Neuronal stem cell (in vitro differentiated cells): ENCODE results near the gene KLK1. TPM values are rescaled to one million over a fixed set of nuclear protein-coding genes. Genes with fewer than 3 reads are reported as not detected.
"Not testable (repeated sequence)": the region's sequence is repeated elsewhere in the genome, so short reads cannot be mapped to it uniquely, and the experiment has no call there.

Source experiments
- DNase-seq: peaks from one replicate; pipeline ENCODE4 v3.0.0-alpha.2; 2013; ENCODE audit warnings: low spot score
- H2AFZ ChIP-seq: one replicate; pipeline ENCODE4 v1.6.1; 2013; ENCODE audit warnings: mild to moderate bottlenecking, low read length, inconsistent platforms
- H2AK5ac ChIP-seq: 2 replicates; pipeline ENCODE4 v1.6.1; 2013; ENCODE audit warnings: low read depth, mild to moderate bottlenecking, inconsistent platforms, low read length, moderate library complexity, mixed read lengths
- H2BK120ac ChIP-seq: 2 replicates; pipeline ENCODE4 v1.6.1; 2013; ENCODE audit warnings: low read depth, mild to moderate bottlenecking, inconsistent platforms, low read length, moderate library complexity, mixed read lengths
- H2BK12ac ChIP-seq: one replicate; pipeline ENCODE4 v1.6.1; 2013; ENCODE audit warnings: low read length, inconsistent platforms
- H2BK15ac ChIP-seq: 2 replicates; pipeline ENCODE4 v1.6.1; 2013; ENCODE audit warnings: mild to moderate bottlenecking, low read length, inconsistent platforms, mixed read lengths
- H2BK5ac ChIP-seq: one replicate; pipeline ENCODE4 v1.6.1; 2013; ENCODE audit warnings: inconsistent platforms, mild to moderate bottlenecking, low read length, moderate library complexity
- H3K14ac ChIP-seq: one replicate; pipeline ENCODE4 v1.6.1; 2013; ENCODE audit warnings: low read length, inconsistent platforms
- H3K18ac ChIP-seq: 2 replicates; pipeline ENCODE4 v1.6.1; 2013; ENCODE audit warnings: low read length, inconsistent platforms
- H3K23ac ChIP-seq: 2 replicates; pipeline ENCODE4 v1.6.1; 2013; ENCODE audit warnings: low read depth, mild to moderate bottlenecking, mixed read lengths, low read length, inconsistent platforms; ENCODE audit not compliant: poor library complexity
- H3K27ac ChIP-seq: replicated peaks from 3 replicates; pipeline ENCODE4 v1.5.1; 2013; ENCODE audit warnings: low read length, inconsistent platforms
- H3K27me3 ChIP-seq, 3 experiments: 2 replicates each; pipeline ENCODE4 v1.6.1; 2013; ENCODE audit warnings: low read length in 3 of 3, mild to moderate bottlenecking in 2 of 3, inconsistent platforms in 1 of 3, low read depth in 1 of 3, mixed read lengths in 1 of 3, moderate library complexity in 1 of 3; ENCODE audit not compliant: control insufficient read depth in 3 of 3, insufficient read depth in 3 of 3
- H3K36me3 ChIP-seq, 2 donors: replicated peaks in 1 of 2; 2 replicates each; pipeline ENCODE4 v1.6.1; 2013; ENCODE audit warnings: low read length in 2 of 2; ENCODE audit not compliant: control insufficient read depth in 2 of 2, insufficient read depth in 2 of 2
- H3K4ac ChIP-seq: 2 replicates; pipeline ENCODE4 v1.6.1; 2013; ENCODE audit warnings: inconsistent platforms, mild to moderate bottlenecking, low read length, moderate library complexity
- H3K4me1 ChIP-seq, 2 donors: 1 replicate in 1 of 2; 2 replicates in 1 of 2; pipeline ENCODE4 v1.6.1; 2013; ENCODE audit warnings: low read length in 2 of 2, low read depth in 1 of 2; ENCODE audit not compliant: control insufficient read depth in 2 of 2, insufficient read depth in 1 of 2
- H3K4me2 ChIP-seq: one replicate; pipeline ENCODE4 v1.6.1; 2013; ENCODE audit warnings: mild to moderate bottlenecking, low read length, inconsistent platforms; ENCODE audit not compliant: insufficient read depth, poor library complexity, severe bottlenecking
- H3K4me3 ChIP-seq, 2 donors: 2 replicates each; pipeline ENCODE4 v1.5.1; 2013; ENCODE audit warnings: low read length in 2 of 2, mild to moderate bottlenecking in 2 of 2, inconsistent platforms in 1 of 2, moderate library complexity in 1 of 2
- H3K79me1 ChIP-seq: one replicate; pipeline ENCODE4 v1.6.1; 2013; ENCODE audit warnings: low read depth, mild to moderate bottlenecking, inconsistent platforms, low read length, moderate library complexity
- H3K9ac ChIP-seq: one replicate; pipeline ENCODE4 v1.6.1; 2013; ENCODE audit warnings: mild to moderate bottlenecking, low read depth, low read length, inconsistent platforms; ENCODE audit not compliant: poor library complexity
- H3K9me3 ChIP-seq, 2 donors: replicated peaks in 1 of 2; 2 replicates each; pipeline versions ENCODE3 to v1.6.1; 2013; ENCODE audit warnings: low read length in 2 of 2, mild to moderate bottlenecking in 2 of 2, inconsistent platforms in 1 of 2, low read depth in 1 of 2, mixed read lengths in 1 of 2, moderate library complexity in 1 of 2; ENCODE audit not compliant: control insufficient read depth in 2 of 2, insufficient read depth in 1 of 2
- H4K8ac ChIP-seq: one replicate; pipeline ENCODE4 v1.6.1; 2013; ENCODE audit warnings: low read depth, mild to moderate bottlenecking, inconsistent platforms, low read length, moderate library complexity
- H4K91ac ChIP-seq: one replicate; pipeline ENCODE4 v1.6.1; 2013; ENCODE audit warnings: low read length, low read depth, mild to moderate bottlenecking, inconsistent platforms; ENCODE audit not compliant: poor library complexity
- WGBS, 2 donors: extraction: QIAGEN DNeasy Blood & Tissue Kit; methylation state at CpG; one replicate each; pipeline ENCODE4 v1.1.7; 2013; ENCODE audit warnings: missing lambda C conversion rate in 2 of 2, mixed read lengths in 1 of 2; ENCODE audit not compliant: insufficient read length in 2 of 2, insufficient replicate concordance in 1 of 2; ENCODE audit errors: extremely low coverage in 2 of 2; 5-methylcytosine and 5-hydroxymethylcytosine counted together
- small RNA-seq: library from polyadenylated mRNA; stranded (forward); fragments of <200 nt; extraction: miRNeasy Mini kit (QIAGEN cat#:217004); gene quantifications from one replicate; pipeline ENCODE3, GENCODE V24; 2013; ENCODE audit not compliant: insufficient read depth

The KLK1 gene

GRCh38 chr19:50770888-50771287, 52.7 kb downstream of the KLK1 start:
- Histone ChIP-seq H2AK5ac (no peak overlapping the region), H4K91ac (no peak overlapping the region), H3K79me1 (no peaks in the 10 kb centered on the region), H3K4ac (peak overlapping the region; percentile 66), H2BK12ac (no peak overlapping the region), H3K4me2 (no peak overlapping the region), H2BK5ac (no peak overlapping the region), H3K9me3 (no peaks in the 10 kb centered on the region), H3K36me3 (no peaks in the 10 kb centered on the region), H2BK120ac (no peak overlapping the region), H3K23ac (no peak overlapping the region), H3K4me1 (no peaks in the 10 kb centered on the region), H2AFZ (no peak overlapping the region), H2BK15ac (no peak overlapping the region), H3K4me3 (no peak overlapping the region), H4K8ac (no peak overlapping the region), H3K9ac (no peak overlapping the region), H3K14ac (peak overlapping the region; percentile 38), H3K27ac (no peak overlapping the region), H3K18ac (no peak overlapping the region), H3K27me3 (peaks cover 0 to 3% (median 0%) of the 10 kb centered on the region in 3 experiments)
- DNase-seq = no peak
- no CpG with 5 or more reads among the region's 13 CpGs for WGBS, 2 donors

- no CpG with 5 or more reads among the region's 2 CpGs for WGBS, 2 donors
- not testable (repeated sequence) for H4K91ac ChIP-seq
- peak within 1 kb of the TSS; percentile 66 for H3K4ac ChIP-seq
Observed at GRCh38 chr19:50770164-50770563, 53.4 kb downstream of the KLK1 start, which contains the start of gene GPR32. GPR32 (plus strand) TSS chr19:50770464; CDS start chr19:50770601, 137 bp downstream.

More at GRCh38 chr19:50770164-50770563, 53.4 kb downstream of the KLK1 start, which contains the start of gene GPR32:
- not testable (repeated sequence) for H3K27me3 ChIP-seq, H3K4me2 ChIP-seq, H3K4me1 ChIP-seq, DNase-seq, H3K18ac ChIP-seq, H2AK5ac ChIP-seq, H3K4me3 ChIP-seq, H2BK12ac ChIP-seq, H3K9me3 ChIP-seq, H2BK15ac ChIP-seq, H2BK120ac ChIP-seq, H3K23ac ChIP-seq, H3K27ac ChIP-seq, H3K79me1 ChIP-seq, H2AFZ ChIP-seq, H2BK5ac ChIP-seq, H3K9ac ChIP-seq, H3K36me3 ChIP-seq, H4K8ac ChIP-seq
- H3K14ac ChIP-seq = peak within 1 kb of the TSS; percentile 38

Small RNAs within 50 kb of the gene (small RNA-seq; reads per million reads assigned to genes)
- gene SNORD88A (785 reads per million, percentile 99 among the genes with 10 or more reads in this experiment), gene SNORD88B (not detected), gene SNORD88C (not detected)
